Type B pancreatic cell (in vitro differentiated cells): ENCODE results near the gene DCST2. TPM values are rescaled to one million over a fixed set of nuclear protein-coding genes. Genes with fewer than 3 reads are reported as not detected.

Experiments
- DNase-seq: peaks from one replicate; pipeline ENCODE4 v3.0.0; 2021; ENCODE audit warnings: mixed read lengths; ENCODE audit not compliant: unreplicated experiment; ENCODE audit errors: extremely low spot score
- H3K27ac Mint-ChIP-seq: 2 replicates; pipeline ENCODE4 v1.8.0; 2021; ENCODE audit warnings: mild to moderate bottlenecking, mixed read lengths
- H3K27me3 Mint-ChIP-seq: 2 replicates; pipeline ENCODE4 v1.8.0; 2021; ENCODE audit warnings: mixed read lengths
- H3K36me3 Mint-ChIP-seq: 2 replicates; pipeline ENCODE4 v1.8.0; 2021; ENCODE audit warnings: mixed read lengths
- H3K4me1 Mint-ChIP-seq: one replicate; pipeline ENCODE4 v1.8.0; 2021; ENCODE audit warnings: mixed read lengths; ENCODE audit not compliant: unreplicated experiment
- H3K4me3 Mint-ChIP-seq: 2 replicates; pipeline ENCODE4 v1.8.0; 2021; ENCODE audit warnings: mild to moderate bottlenecking, mixed read lengths
- H3K9me3 Mint-ChIP-seq: 2 replicates; pipeline ENCODE4 v1.8.0; 2021; ENCODE audit warnings: mixed read lengths
- CTCF ChIP-seq: fragments of 200-600 bp; sonication (generic); conservative IDR thresholded peaks from 2 replicates; pipeline ENCODE4 v1.5.0; 2021; ENCODE audit warnings: antibody characterized with exemption, mild to moderate bottlenecking
- total RNA-seq: library from RNA; stranded (reverse); gene quantifications from 2 replicates; pipeline ENCODE4 v1.2.1, GENCODE V29; 2021; ENCODE audit warnings: low replicate concordance

The DCST2 gene
- total RNA-seq, 1 donor from 2014 or later = 2.4 TPM

DNA sequence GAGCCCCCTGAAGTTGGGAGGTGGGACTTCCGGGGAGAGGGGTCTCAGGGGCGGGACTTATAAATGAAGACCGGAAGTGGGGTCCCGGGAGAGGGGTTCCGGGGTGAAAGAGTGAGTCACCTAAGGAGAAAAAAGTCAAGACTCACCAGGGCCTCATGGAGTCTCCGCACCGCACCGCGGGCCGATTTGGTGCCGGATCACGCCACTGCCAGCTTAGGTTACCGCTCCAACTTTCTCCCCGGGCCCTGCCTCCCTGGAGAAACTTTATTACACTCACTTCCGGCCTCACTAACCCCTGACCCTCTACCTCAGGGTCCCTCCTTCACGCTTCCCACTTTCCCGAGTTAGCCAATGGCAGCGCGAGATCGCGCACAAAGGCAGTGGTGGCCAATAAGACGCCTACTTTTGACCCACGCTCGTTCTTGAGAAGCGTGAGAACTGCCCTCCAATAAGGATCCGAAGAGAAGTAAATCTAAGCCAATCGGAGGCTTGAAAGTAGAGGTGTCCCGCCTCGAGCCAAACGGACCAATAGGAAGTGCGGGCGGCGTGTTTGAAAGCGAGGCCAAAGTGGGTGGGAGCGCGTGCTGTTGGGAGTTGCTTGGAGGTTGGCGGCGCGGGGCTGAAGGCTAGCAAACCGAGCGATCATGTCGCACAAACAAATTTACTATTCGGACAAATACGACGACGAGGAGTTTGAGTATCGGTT lies 59.3 kb downstream of the DCST2 start, which contains the start of gene CKS1B:
Gene CKS1B (plus strand): TSS at position 580 of the 706 bp plus-strand sequence. CDS start 65 bp downstream, at position 645.
- peak; percentile 96 for DNase-seq
- Mint-ChIP-seq H3K36me3 (peaks cover under 1% of the 10 kb centered on the region), H3K27ac (no peak within 1 kb of the TSS), H3K4me3 (no peak within 1 kb of the TSS), H3K27me3 (no peaks in the 10 kb centered on the region), H3K4me1 (peaks cover 33% of the 10 kb centered on the region), H3K9me3 (no peaks in the 10 kb centered on the region)
- no peak for TF ChIP-seq CTCF

DNA sequence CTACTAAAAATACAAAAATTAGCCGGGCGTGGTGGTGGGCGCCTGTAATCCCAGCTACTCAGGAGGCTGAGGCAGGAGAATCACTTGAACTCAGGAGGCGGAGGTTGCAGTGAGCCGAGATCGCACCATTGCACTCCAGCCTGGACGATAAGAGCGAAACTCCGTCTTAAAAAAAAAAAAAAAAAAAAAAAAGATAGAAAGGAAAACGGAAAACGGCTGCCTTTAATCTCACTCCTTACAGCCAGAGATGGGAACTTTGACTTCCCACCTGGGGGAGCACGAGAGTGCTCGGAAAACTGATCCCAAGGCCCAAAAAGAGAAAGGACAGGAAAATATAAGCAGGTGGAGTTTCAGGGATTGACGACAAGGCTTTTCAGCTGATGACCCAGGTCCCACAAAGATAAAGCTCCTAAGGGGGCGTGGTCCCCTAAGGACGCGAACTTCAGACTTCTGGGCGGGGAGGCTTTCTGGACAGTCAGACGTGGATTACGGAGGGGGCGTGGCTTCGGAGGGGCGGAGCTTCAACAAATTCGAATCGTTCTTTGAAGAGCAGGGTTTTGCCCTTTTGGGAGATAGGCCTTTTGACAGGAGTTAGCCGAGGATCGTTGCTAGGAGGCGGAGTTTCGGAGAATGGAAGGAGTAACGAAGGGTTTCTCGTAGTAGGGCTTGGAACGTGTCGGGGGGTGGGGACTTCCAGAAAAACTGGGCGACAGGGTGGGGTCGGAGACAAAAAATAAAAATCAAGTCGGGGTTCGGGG lies 60.1 kb downstream of the DCST2 start:
- peak; percentile 35 for TF ChIP-seq CTCF
- Mint-ChIP-seq H3K4me3 (peak overlapping the region; percentile 83), H3K36me3 (peaks cover 3% of the 10 kb centered on the region), H3K27ac (no peak overlapping the region), H3K4me1 (peaks cover 37% of the 10 kb centered on the region), H3K9me3 (no peaks in the 10 kb centered on the region), H3K27me3 (no peaks in the 10 kb centered on the region)
- peak; percentile 94 for DNase-seq

GRCh38 chr1:154972517-154973343 lies 60.9 kb downstream of the DCST2 start:
- peaks cover 7% of the 10 kb centered on the region for H3K36me3 Mint-ChIP-seq
- no peaks in the 10 kb centered on the region for H3K9me3 Mint-ChIP-seq
- H3K27me3 Mint-ChIP-seq = no peaks in the 10 kb centered on the region
- no peak overlapping the region for H3K27ac Mint-ChIP-seq
- no peak for TF ChIP-seq CTCF
- DNase-seq = no peak
- H3K4me1 Mint-ChIP-seq = peaks cover 42% of the 10 kb centered on the region
- peak overlapping the region; percentile 83 for H3K4me3 Mint-ChIP-seq

- no peak overlapping the region for H3K27ac Mint-ChIP-seq
- TF ChIP-seq CTCF = no peak
Observed at GRCh38 chr1:154972213-154972516, 61.4 kb downstream of the DCST2 start.

DNA sequence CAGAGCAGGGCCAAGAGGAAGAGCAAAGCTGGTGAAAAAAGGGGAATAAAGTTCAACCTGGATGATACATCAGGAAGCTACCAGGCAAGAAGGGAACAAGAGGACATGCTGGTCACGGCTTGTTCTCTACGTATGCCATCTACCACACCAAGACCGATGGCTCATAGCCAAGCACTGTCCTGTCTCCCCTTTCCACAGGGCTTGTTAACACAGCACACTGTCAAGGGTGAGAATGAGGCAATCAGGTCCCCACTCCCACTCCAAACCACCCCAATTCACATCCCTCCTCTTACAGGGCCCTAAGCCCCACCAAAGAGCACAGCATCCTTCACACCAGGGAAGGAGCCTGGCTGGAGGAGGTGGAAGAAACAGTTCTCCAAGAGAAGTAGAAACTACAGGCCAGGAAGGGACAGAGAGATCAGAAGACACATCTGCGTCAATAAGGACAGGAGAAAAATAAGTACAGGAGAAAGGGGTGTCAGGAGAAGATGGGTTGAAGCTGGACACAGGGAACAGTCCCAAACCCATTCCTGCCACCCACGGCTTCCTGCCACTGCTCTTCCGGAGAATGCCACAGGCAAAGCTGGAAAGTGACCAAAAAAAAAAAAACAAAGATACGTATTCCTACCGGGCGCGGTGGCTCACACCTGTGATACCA lies 62.1 kb downstream of the DCST2 start:
- Mint-ChIP-seq H3K27me3 (no peaks in the 10 kb centered on the region), H3K4me1 (peaks cover 39% of the 10 kb centered on the region), H3K36me3 (peaks cover 7% of the 10 kb centered on the region), H3K27ac (peak overlapping the region; percentile 95), H3K9me3 (no peaks in the 10 kb centered on the region), H3K4me3 (peak overlapping the region; percentile 89)
- no peak for TF ChIP-seq CTCF
- no peak for DNase-seq

More at GRCh38 chr1:154972213-154972516, 61.4 kb downstream of the DCST2 start:
- no peaks in the 10 kb centered on the region for H3K9me3 Mint-ChIP-seq
- H3K4me3 Mint-ChIP-seq = peak overlapping the region; percentile 83
- peaks cover 7% of the 10 kb centered on the region for H3K36me3 Mint-ChIP-seq
- no peak for DNase-seq
- H3K4me1 Mint-ChIP-seq = peaks cover 43% of the 10 kb centered on the region
- H3K27me3 Mint-ChIP-seq = no peaks in the 10 kb centered on the region
